Liver (tissue), 9 donors: Measurements from ENCODE around the gene PHOX2A. TPM values are rescaled to one million over a fixed set of nuclear protein-coding genes. Genes with fewer than 3 reads are reported as not detected.

ENCODE experiments used
- DNase-seq: peaks from one replicate; pipeline ENCODE4 v3.0.0-alpha.2; 2017; ENCODE audit warnings: low spot score
- H3K27ac ChIP-seq, 2 donors: one replicate each; pipeline ENCODE4 v1.7.0; 2013; ENCODE audit warnings: inconsistent platforms in 2 of 2, low read length in 2 of 2, control low read depth in 1 of 2, low read depth in 1 of 2, mild to moderate bottlenecking in 1 of 2
- H3K27me3 ChIP-seq, 4 donors: one replicate each; pipeline versions ENCODE4 v1.6.1 to v1.7.0; 2013; ENCODE audit warnings: low read length in 3 of 4, inconsistent platforms in 1 of 4, mild to moderate bottlenecking in 1 of 4, moderate library complexity in 1 of 4; ENCODE audit not compliant: control insufficient read depth in 4 of 4, insufficient read depth in 4 of 4
- H3K36me3 ChIP-seq, 4 donors: one replicate each; pipeline versions ENCODE4 v1.6.1 to v1.7.0; 2013; ENCODE audit warnings: low read length in 3 of 4, mild to moderate bottlenecking in 3 of 4, low read depth in 1 of 4, moderate library complexity in 1 of 4; ENCODE audit not compliant: control insufficient read depth in 4 of 4, insufficient read depth in 3 of 4
- H3K4me1 ChIP-seq, 4 donors: one replicate each; pipeline versions ENCODE4 v1.6.1 to v1.7.0; 2013; ENCODE audit warnings: low read length in 3 of 4, mild to moderate bottlenecking in 3 of 4, moderate library complexity in 1 of 4; ENCODE audit not compliant: control insufficient read depth in 4 of 4, insufficient read depth in 4 of 4
- H3K4me3 ChIP-seq, 3 donors: one replicate each; pipeline versions ENCODE4 v1.6.1 to v1.7.0; 2013; ENCODE audit warnings: low read length in 3 of 3, control low read depth in 1 of 3, low read depth in 1 of 3, mild to moderate bottlenecking in 1 of 3
- H3K9ac ChIP-seq, 2 donors: one replicate each; pipeline ENCODE4 v1.7.0; 2013; ENCODE audit warnings: low read length in 2 of 2, mild to moderate bottlenecking in 2 of 2, moderate library complexity in 2 of 2, control low read depth in 1 of 2, low read depth in 1 of 2
- H3K9me3 ChIP-seq, 4 donors: one replicate each; pipeline versions ENCODE4 v1.6.1 to v1.7.0; 2013; ENCODE audit warnings: low read length in 3 of 4; ENCODE audit not compliant: control insufficient read depth in 4 of 4
- EGR1 ChIP-seq, 2 donors: IDR thresholded peaks; 2 replicates each; pipeline ENCODE4 v1.6.1; 2016 to 2018; ENCODE audit warnings: antibody characterized with exemption in 2 of 2, low read depth in 2 of 2
- FOXA1 ChIP-seq: IDR thresholded peaks from 2 replicates; pipeline ENCODE4 v1.6.1; 2016; ENCODE audit warnings: antibody characterized with exemption
- FOXA2 ChIP-seq: IDR thresholded peaks from 2 replicates; pipeline ENCODE4 v1.6.1; 2016; ENCODE audit warnings: antibody characterized with exemption
- GABPA ChIP-seq, 2 donors: IDR thresholded peaks in 1 of 2; conservative IDR thresholded peaks in 1 of 2; 2 replicates each; pipeline ENCODE4 v1.6.1; 2016; ENCODE audit warnings: antibody characterized with exemption in 2 of 2, mild to moderate bottlenecking in 1 of 2, moderate library complexity in 1 of 2
- HNF4A ChIP-seq, 2 donors: conservative IDR thresholded peaks; 2 replicates each; pipeline ENCODE4 v1.6.1; 2016; ENCODE audit warnings: antibody characterized with exemption in 2 of 2, mild to moderate bottlenecking in 2 of 2
- HNF4G ChIP-seq: IDR thresholded peaks from 2 replicates; pipeline ENCODE4 v1.6.1; 2016; ENCODE audit warnings: antibody characterized with exemption
- JUND ChIP-seq, 2 donors: IDR thresholded peaks; 2 replicates each; pipeline ENCODE4 v1.6.1; 2016; ENCODE audit warnings: antibody characterized with exemption in 2 of 2
- NR2F2 ChIP-seq: IDR thresholded peaks from 2 replicates; pipeline ENCODE4 v1.6.1; 2016; ENCODE audit warnings: antibody characterized with exemption
- RAD21 ChIP-seq, 2 donors: IDR thresholded peaks; 2 replicates each; pipeline ENCODE4 v1.6.1; 2016; ENCODE audit warnings: antibody characterized with exemption in 2 of 2, mild to moderate bottlenecking in 2 of 2
- RXRA ChIP-seq, 2 donors: IDR thresholded peaks; 2 replicates each; pipeline ENCODE4 v1.6.1; 2017 to 2018; ENCODE audit warnings: antibody characterized with exemption in 2 of 2, mild to moderate bottlenecking in 1 of 2
- SP1 ChIP-seq: IDR thresholded peaks from 2 replicates; pipeline ENCODE4 v1.6.1; 2018; ENCODE audit warnings: antibody characterized with exemption, mild to moderate bottlenecking
- TAF1 ChIP-seq: conservative IDR thresholded peaks from 2 replicates; pipeline ENCODE4 v1.6.1; 2016; ENCODE audit warnings: antibody characterized with exemption, mild to moderate bottlenecking
- YY1 ChIP-seq: IDR thresholded peaks from 2 replicates; pipeline ENCODE4 v1.6.1; 2016; ENCODE audit warnings: antibody characterized with exemption, mild to moderate bottlenecking
- WGBS: extraction: QIAGEN DNeasy Blood & Tissue Kit; methylation state at CpG from one replicate; pipeline ENCODE4 v1.1.7; 2013; 5-methylcytosine and 5-hydroxymethylcytosine counted together
- polyA plus RNA-seq, 2 donors: library from polyadenylated mRNA; stranded (reverse) in 1 of 2; unstranded in 1 of 2; fragments of 200-250 nt in 1 of 2; fragments of >200 nt in 1 of 2; fragmentation: Nextera tagmentation in 1 of 2; extraction: Ambion mirVana in 1 of 2; gene quantifications; one replicate each; pipeline versions ENCODE4 v1.2.1 to v1.2.3, GENCODE V29; 2013 to 2015
- total RNA-seq, 2 donors: library from RNA; depleted of rRNA; stranded (reverse); fragments of >200 nt; gene quantifications; one replicate each; pipeline ENCODE4 v1.2.3, GENCODE V29; 2014
- TF ChIP-seq, protein P1 (sequence below): IDR thresholded peaks from 2 replicates; pipeline ENCODE4 v1.6.1; 2016; ENCODE audit warnings: antibody characterized with exemption
- TF ChIP-seq, protein P2 (sequence below): IDR thresholded peaks from 2 replicates; pipeline ENCODE4 v1.6.1; 2016; ENCODE audit warnings: antibody characterized with exemption, mild to moderate bottlenecking
- TF ChIP-seq, protein P3 (sequence below): fragments of 150-350 bp; IDR thresholded peaks from 2 replicates; pipeline ENCODE4 v1.5.1; 2017; ENCODE audit warnings: improper control_type of control experiment, low read depth, low read length; ENCODE audit not compliant: missing input control
- TF ChIP-seq, protein P4 (sequence below): IDR thresholded peaks from 2 replicates; pipeline ENCODE4 v1.6.1; 2016; ENCODE audit warnings: antibody characterized with exemption
- TF ChIP-seq, protein P5 (sequence below): IDR thresholded peaks from 2 replicates; pipeline ENCODE4 v1.6.1; 2016; ENCODE audit warnings: antibody characterized with exemption
- donor health status: healthy.
- donor health status: healthy.
- donor health status: healthy.
- donor health status: healthy.
- donor health status: healthy.

Gene PHOX2A
- total and polyA plus RNA-seq, 4 donors: not detected

DNA sequence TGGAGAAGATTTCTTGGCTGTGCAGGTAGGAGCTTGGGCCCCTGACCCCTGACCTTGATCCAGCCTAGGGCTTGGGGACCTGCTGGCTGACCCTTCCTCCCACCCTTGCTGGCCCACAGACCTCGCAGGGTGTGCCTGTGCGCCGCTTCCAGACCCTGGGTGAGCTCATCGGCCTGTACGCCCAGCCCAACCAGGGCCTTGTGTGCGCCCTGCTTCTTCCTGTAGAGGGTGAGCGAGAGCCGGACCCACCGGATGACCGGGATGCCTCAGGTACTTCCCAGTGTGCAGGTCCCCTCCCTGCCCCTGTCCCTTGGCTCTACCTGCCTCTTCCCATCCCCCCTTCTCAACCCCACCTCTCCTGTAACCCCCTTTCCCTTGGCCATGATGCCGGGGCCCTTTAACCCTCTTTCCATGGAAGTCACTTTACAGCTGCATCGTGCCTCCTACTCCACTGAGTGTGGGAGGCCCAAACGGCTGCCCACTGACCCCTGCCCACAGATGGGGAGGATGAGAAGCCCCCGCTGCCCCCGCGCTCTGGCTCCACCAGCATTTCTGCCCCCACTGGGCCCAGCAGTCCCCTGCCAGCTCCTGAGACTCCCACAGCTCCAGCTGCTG lies 15.6 kb downstream of the PHOX2A start (continued):
- TF ChIP-seq, protein P1, sequence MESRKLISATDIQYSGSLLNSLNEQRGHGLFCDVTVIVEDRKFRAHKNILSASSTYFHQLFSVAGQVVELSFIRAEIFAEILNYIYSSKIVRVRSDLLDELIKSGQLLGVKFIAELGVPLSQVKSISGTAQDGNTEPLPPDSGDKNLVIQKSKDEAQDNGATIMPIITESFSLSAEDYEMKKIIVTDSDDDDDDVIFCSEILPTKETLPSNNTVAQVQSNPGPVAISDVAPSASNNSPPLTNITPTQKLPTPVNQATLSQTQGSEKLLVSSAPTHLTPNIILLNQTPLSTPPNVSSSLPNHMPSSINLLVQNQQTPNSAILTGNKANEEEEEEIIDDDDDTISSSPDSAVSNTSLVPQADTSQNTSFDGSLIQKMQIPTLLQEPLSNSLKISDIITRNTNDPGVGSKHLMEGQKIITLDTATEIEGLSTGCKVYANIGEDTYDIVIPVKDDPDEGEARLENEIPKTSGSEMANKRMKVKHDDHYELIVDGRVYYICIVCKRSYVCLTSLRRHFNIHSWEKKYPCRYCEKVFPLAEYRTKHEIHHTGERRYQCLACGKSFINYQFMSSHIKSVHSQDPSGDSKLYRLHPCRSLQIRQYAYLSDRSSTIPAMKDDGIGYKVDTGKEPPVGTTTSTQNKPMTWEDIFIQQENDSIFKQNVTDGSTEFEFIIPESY: no peak
- TF ChIP-seq JUND (IDR thresholded peaks at IDR 0.05): no peak
- no peak for TF ChIP-seq HNF4A (conservative IDR thresholded peaks at IDR 0.05)
- TF ChIP-seq RXRA (IDR thresholded peaks at IDR 0.05): no peak
- TF ChIP-seq RAD21 (IDR thresholded peaks at IDR 0.05): no peak
- TF ChIP-seq SP1: no peak

DNA sequence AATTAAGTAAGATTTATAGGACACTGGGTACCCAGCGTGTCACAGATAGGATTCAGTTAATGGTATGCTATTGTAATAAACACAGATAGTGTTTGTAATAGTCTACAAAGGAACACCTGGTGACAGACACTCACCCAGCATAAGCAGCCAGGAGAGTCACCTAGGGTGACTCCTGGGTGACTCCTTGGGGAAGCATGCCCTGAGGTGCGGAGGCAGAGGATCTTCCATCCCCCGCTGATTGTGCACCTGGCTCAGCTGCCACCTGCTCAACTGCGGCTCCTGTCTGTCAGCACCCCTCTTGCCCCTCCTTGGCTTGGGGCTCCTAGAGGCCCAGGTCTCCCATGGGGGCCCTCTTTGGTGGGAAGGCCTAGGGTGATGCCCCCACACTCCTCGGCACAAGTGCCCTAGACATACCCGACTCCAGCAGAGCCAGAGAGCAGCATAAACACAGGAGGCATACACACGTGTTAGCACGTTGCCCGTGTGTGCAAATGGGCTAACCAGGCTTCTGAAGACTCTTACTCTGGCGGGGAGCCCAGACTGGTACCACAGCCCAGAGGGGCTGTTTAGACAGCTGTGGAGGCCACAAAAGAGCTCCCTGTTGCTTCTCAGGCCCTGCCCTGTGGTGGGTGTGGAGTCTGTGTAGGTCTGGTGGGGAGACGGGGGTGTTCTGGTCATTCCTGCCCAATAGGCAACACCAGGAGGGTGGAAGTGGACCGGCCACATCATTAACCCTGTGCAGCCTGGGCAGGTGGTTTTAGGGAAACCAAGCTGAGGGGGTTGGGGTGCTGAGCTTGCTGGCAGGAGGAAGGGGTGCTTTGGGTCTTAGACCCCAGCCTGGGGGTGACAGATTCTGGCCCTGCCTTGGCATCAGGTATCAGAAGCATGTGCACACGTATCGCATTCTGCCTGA lies 16.4 kb downstream of the PHOX2A start:
- WGBS: 93% methylated on average over 14 of the region's 14 CpGs
- Histone ChIP-seq H3K4me3 (no peak overlapping the region), H3K27me3 (no peaks in the 10 kb centered on the region), H3K9ac (no peak overlapping the region), H3K4me1 (peaks cover 1 to 21% (median 8%) of the 10 kb centered on the region in 4 donors), H3K36me3 (peaks cover 21 to 44% (median 26%) of the 10 kb centered on the region in 4 donors), H3K9me3 (no peaks in the 10 kb centered on the region), H3K27ac (no peak overlapping the region)
- no peak for DNase-seq
- TF ChIP-seq JUND (IDR thresholded peaks at IDR 0.05) (no peak), GABPA (IDR thresholded peaks at IDR 0.05 in 1 of 2, conservative IDR thresholded peaks at IDR 0.05 in 1 of 2) (no peak), HNF4A (conservative IDR thresholded peaks at IDR 0.05) (no peak), SP1 (no peak), HNF4G (no peak), FOXA2 (no peak), RAD21 (IDR thresholded peaks at IDR 0.05) (no peak), RXRA (IDR thresholded peaks at IDR 0.05) (no peak), TAF1 (no peak), YY1 (no peak), FOXA1 (no peak), EGR1 (IDR thresholded peaks at IDR 0.05; ENCODE audit: low read depth in 2 of 2) (no peak), NR2F2 (no peak)
- TF ChIP-seq, protein P2, sequence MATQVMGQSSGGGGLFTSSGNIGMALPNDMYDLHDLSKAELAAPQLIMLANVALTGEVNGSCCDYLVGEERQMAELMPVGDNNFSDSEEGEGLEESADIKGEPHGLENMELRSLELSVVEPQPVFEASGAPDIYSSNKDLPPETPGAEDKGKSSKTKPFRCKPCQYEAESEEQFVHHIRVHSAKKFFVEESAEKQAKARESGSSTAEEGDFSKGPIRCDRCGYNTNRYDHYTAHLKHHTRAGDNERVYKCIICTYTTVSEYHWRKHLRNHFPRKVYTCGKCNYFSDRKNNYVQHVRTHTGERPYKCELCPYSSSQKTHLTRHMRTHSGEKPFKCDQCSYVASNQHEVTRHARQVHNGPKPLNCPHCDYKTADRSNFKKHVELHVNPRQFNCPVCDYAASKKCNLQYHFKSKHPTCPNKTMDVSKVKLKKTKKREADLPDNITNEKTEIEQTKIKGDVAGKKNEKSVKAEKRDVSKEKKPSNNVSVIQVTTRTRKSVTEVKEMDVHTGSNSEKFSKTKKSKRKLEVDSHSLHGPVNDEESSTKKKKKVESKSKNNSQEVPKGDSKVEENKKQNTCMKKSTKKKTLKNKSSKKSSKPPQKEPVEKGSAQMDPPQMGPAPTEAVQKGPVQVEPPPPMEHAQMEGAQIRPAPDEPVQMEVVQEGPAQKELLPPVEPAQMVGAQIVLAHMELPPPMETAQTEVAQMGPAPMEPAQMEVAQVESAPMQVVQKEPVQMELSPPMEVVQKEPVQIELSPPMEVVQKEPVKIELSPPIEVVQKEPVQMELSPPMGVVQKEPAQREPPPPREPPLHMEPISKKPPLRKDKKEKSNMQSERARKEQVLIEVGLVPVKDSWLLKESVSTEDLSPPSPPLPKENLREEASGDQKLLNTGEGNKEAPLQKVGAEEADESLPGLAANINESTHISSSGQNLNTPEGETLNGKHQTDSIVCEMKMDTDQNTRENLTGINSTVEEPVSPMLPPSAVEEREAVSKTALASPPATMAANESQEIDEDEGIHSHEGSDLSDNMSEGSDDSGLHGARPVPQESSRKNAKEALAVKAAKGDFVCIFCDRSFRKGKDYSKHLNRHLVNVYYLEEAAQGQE: no peak
- TF ChIP-seq, protein P1: no peak
- TF ChIP-seq, protein P3, sequence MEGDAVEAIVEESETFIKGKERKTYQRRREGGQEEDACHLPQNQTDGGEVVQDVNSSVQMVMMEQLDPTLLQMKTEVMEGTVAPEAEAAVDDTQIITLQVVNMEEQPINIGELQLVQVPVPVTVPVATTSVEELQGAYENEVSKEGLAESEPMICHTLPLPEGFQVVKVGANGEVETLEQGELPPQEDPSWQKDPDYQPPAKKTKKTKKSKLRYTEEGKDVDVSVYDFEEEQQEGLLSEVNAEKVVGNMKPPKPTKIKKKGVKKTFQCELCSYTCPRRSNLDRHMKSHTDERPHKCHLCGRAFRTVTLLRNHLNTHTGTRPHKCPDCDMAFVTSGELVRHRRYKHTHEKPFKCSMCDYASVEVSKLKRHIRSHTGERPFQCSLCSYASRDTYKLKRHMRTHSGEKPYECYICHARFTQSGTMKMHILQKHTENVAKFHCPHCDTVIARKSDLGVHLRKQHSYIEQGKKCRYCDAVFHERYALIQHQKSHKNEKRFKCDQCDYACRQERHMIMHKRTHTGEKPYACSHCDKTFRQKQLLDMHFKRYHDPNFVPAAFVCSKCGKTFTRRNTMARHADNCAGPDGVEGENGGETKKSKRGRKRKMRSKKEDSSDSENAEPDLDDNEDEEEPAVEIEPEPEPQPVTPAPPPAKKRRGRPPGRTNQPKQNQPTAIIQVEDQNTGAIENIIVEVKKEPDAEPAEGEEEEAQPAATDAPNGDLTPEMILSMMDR: no peak
- TF ChIP-seq, protein P4, sequence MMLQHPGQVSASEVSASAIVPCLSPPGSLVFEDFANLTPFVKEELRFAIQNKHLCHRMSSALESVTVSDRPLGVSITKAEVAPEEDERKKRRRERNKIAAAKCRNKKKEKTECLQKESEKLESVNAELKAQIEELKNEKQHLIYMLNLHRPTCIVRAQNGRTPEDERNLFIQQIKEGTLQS: no peak
- TF ChIP-seq, protein P5, sequence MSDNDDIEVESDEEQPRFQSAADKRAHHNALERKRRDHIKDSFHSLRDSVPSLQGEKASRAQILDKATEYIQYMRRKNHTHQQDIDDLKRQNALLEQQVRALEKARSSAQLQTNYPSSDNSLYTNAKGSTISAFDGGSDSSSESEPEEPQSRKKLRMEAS: no peak
